Left hindlimb (tissue), 1 donor: ENCODE data around the gene SLC26A6.

Experiments used
- DNase-seq: peaks from one replicate; pipeline ENCODE4 v3.0.0-alpha.2; 2018

The SLC26A6 gene

GRCh38 chr3:48635222-48636021, at the start of gene SLC26A6:
Gene SLC26A6, minus strand, starts transcription at chr3:48635461. Its CDS starts 68 bp downstream, at chr3:48635393.
- DNase-seq, result peak; percentile 98

- DNase-seq, result no peak
Measured at GRCh38 chr3:48684480-48685143, 49.4 kb upstream of the SLC26A6 start.

GRCh38 chr3:48684054-48684349, 48.7 kb upstream of the SLC26A6 start:
- DNase-seq, result no peak

- DNase-seq, result no peak
Measured at GRCh38 chr3:48682786-48683185, 47.5 kb upstream of the SLC26A6 start.

- no peak for DNase-seq
Measured at GRCh38 chr3:48681974-48682610, 46.8 kb upstream of the SLC26A6 start.

- DNase-seq, result no peak
Measured at GRCh38 chr3:48681541-48681880, 46.2 kb upstream of the SLC26A6 start.

GRCh38 chr3:48680811-48681540, 45.7 kb upstream of the SLC26A6 start:
- no peak for DNase-seq

- DNase-seq, result no peak
Measured at GRCh38 chr3:48679411-48680391, 44.4 kb upstream of the SLC26A6 start.

- DNase-seq, result no peak
Measured at GRCh38 chr3:48678566-48679380, 43.5 kb upstream of the SLC26A6 start.

GRCh38 chr3:48678056-48678455, 42.8 kb upstream of the SLC26A6 start:
- DNase-seq, result no peak

- no peak for DNase-seq
Measured at GRCh38 chr3:48674505-48674904, 39.2 kb upstream of the SLC26A6 start.

- DNase-seq, result no peak
Measured at GRCh38 chr3:48672522-48672921, 37.3 kb upstream of the SLC26A6 start.

GRCh38 chr3:48664929-48665328, 29.7 kb upstream of the SLC26A6 start:
- no peak for DNase-seq

- no peak for DNase-seq
Measured at GRCh38 chr3:48664313-48664644, 29.0 kb upstream of the SLC26A6 start.

GRCh38 chr3:48663489-48664312, 28.4 kb upstream of the SLC26A6 start:
- DNase-seq, result peak; percentile 92

GRCh38 chr3:48662753-48663488, 27.7 kb upstream of the SLC26A6 start, which contains the start of gene CELSR3:
Gene CELSR3, minus strand, starts transcription at chr3:48662886. Its CDS starts 252 bp downstream, at chr3:48662634.
- DNase-seq, result peak; percentile 80

GRCh38 chr3:48662145-48662752, 27.0 kb upstream of the SLC26A6 start:
- DNase-seq, result no peak

GRCh38 chr3:48661501-48662144, 26.4 kb upstream of the SLC26A6 start:
- DNase-seq, result peak; percentile 74
